GM18909 (cell line): ENCODE results near the gene LATS2.
A peak's percentile ranks its signal among the peaks of the same experiment; 100 is the strongest.

ENCODE experiments used
- ATAC-seq: cut with Tn5 transposase; IDR thresholded peaks from one replicate; pipeline ENCODE4 v1.9.1; 2021; ENCODE audit warnings: mild to moderate bottlenecking; ENCODE audit not compliant: unreplicated experiment, poor library complexity

Gene LATS2

DNA sequence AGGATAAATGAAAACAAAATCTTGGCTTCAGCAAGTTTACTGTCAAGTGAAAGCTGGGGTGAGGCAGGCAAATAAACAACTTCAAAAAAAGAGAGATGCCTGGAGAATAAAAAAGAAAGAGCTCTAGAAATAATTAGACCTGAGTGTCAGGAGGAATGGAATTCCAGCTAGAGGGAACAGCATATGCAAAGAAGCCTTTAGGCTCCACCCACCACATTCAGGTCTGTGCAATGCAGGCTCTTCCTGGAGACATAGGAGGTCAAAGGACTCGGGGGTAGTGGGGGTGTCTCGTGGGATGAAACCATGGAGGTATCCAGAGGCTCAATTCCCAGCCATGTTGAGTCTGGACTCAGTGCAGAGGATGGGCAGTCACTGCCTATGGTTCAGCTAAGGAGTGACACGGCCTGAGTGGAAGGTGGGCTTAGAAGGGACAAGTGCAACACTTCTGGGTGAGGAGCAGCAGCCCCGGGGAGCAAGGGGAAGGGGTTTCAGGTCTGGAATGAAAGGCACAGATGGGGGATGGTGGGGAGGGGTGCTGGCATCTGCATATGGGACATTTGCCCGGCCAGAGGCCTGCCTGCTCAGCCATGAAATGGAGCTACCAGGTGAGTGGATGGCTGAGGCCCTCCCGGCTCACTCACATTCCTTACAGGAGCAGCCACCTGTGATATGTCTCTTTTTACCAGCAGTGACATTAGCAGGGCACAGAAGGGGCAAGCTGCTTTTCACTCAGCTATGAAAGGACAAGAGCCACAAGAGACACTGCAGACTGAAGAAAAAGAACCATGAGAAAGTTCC lies 12.3 kb downstream of the LATS2 start:
- no peak for ATAC-seq

DNA sequence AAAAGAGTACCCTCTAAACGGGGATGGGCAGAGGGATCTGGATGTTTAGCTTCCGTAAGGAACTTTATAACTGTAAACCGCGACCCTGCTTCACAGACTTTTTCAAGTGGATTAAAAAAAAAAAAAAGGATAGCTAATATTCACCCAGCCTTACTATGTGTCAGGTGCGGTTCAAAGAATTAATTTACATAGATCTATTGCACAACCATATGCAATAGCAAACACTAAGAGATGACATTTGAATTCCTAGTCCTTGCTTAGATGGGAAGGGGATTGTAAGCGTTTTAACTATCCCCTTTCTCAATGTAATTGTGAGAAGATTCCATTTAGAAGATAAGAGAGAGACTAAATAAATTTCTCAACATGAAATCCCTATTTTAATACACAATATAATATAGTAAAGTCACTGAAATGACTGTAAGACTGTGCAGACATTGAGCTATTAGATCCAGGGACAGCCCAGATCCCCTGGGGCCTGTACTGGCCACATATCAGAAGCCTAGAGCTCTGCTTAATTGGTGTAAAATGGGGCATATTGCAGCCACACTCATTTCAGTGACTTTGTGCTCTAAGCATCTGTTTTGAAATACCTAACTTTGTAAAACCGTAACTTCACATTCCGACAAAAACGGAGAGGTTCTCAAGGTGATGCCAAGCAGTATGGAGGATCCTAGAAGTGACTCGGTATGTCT lies 13.6 kb downstream of the LATS2 start:
- ATAC-seq, result no peak

DNA sequence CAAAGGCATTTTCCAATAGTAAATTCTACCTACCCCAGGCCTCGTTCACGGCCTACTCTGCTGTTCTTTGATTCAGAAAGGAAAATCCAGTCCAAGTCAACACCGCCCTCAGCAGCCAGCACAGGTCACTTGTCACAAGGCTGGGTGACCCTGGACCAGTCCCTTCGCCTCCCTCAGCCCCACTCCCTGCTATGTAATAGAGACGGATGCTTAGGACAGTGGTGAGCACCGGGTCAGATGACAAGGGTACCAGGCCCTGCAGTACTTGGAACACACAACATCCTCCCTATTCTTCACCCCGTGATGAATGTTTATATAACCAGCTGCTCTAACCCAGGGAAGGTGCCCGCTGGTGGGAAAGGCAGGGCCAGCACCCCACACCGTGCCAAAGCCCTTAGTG lies 14.3 kb downstream of the LATS2 start:
- ATAC-seq, result no peak

DNA sequence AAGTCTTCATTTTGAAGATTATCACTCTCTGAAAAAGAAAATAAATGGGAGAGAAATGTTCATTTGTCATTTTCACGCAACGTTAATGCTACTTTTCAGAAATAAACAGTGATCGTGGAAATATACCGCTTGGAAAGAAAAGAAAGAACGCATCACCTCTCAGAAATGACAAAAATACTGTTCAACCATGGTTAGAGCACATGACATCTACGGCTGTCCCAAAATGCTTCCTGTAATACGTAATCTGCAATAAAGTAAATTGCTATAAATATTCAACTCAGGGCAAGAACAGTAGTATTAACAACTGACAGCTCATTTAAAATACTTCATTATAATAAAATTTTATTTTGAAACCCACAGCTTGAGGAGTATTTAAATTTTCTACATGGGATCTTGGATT lies 15.2 kb downstream of the LATS2 start:
- no peak for ATAC-seq

DNA sequence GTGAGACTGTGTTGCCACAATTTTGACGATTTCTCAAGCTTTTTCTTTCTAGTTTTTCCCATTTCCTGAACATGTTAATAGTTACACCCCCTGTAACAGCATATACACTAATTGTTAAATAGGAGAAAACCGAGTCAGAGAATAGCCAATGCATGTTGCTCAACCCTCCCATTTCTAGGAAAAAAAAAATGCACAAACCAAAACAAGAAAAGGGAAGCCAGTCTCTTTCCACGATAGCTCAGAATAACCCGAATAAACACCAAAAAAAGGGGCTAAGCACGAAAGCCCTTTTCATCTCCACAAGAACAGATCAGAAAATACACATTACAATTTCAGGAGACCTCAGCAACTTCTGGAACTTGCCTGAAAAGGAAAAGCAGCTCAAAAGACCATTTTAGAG lies 16.3 kb downstream of the LATS2 start:
- ATAC-seq, result no peak

DNA sequence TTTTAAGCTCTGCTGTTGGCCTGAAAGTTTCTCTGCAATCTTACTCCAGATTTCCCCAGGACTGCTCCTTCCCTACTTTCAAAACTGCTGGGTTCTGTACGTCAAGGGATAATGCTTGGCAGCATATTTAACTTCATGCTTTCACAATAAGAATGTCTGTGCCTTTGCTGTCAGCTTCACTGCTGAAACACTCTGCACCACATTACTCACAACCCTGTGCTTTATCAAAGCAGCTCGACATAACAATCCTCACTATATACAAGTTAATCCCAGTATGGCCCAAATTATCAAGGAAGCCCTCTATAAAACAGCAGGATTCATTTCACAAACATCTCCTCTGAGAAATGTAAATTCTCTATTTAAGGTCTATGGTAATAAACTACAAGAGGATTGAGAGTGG lies 17.5 kb downstream of the LATS2 start:
- no peak for ATAC-seq

DNA sequence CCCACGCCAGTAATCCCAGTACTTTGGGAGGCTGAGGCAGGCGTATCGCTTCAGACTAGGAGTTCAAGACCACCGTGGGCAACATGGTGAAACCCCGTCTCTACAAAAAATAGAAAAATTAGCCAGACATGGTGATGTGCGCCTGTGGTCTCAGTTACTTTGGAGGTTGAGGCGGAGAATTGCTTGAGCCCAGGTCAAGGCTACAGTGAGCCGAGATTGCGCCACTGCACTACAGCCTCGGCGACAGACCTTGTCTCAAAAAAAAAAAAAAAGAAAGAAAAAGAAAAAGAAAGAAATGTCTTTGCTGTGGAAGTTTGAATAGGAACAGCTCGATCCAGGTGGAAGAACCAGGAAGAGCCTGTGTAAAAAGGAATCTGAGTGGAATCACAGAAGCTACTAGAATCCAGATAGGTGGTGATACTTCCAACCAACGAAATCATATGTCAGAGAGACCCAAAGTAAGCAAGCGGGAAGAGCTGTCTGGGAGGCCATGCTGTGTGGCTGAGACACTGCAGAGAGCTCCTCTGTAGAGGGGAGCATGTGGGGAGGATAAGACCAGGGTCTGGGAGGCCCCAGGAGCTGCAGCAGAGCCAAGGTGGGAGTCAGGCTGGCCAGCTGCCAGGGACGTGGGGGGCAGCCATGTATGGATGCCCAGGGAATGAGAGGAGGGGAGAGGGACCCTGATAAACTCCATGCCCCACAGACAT lies 21.1 kb downstream of the LATS2 start:
- ATAC-seq, result no peak

DNA sequence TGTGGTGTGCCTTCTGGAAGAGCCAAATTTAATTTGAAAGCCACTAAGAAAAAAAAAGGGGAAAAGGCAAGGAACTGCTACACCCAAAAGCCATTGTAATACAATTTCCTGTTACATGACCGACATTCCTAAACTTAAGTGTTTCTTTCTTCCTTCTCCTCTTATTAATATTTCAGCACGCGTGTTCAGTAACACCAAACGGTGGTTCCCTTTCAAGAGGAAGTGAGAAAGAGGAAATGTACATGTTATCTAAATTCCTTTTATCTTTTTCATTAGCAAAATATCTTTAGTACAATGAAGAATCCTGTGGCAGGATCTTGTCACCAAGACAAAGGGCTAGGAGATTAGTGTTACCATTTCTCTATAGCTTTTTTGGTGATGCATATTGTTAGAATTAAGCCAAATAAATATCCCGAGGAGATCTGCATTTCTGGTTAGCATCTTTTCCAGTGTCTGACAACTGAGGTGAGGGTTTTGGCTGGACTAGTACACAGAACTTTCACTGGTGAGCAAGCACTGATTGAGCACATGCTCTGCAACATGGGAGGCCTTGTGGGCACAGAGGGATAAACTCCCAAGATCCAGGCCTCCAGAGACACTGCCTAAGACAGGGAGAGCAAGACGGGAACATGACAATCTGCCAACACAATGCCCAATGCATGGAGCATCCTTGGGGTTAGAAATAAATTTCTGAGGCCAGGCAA lies 22.1 kb downstream of the LATS2 start:
- no peak for ATAC-seq

DNA sequence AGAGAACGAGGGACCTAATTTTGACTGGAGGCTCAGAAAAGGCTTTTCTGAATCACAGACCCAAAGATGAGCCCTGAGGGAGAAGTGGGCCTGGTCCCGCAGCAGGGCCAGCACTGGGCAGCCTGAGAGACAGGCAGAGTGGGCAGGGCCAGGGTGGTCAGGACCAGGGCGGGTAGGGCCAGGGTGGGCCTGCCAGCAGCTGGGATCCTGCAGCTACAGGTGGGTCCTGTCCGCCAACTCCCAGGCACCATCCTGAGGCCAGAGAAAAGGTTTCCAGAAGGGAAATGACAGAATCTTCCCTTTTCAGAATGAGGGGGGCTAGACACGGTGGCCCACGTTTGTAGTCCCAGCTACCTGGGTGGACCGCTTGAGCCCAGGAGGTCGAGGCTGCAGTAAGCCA lies 23.7 kb downstream of the LATS2 start:
- ATAC-seq, result no peak

DNA sequence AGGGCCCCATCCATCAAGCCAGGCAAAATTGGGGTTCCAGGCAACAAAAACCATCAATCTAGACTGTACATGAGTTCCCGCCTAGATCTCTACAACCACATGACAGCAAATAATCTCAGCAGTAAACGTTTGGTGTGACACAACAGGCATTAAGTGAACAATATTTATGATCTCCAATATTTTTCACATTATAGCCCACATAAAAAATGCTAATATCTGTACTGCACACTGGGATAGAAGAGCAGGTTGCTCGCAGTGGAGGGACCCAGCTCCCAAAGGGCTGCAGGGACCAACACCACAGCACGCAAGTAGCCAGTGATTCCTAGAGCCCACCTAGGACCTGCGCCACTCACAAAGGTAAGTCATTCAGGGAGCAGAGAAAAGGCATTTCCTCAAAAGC lies 25.9 kb downstream of the LATS2 start:
- ATAC-seq, result no peak

DNA sequence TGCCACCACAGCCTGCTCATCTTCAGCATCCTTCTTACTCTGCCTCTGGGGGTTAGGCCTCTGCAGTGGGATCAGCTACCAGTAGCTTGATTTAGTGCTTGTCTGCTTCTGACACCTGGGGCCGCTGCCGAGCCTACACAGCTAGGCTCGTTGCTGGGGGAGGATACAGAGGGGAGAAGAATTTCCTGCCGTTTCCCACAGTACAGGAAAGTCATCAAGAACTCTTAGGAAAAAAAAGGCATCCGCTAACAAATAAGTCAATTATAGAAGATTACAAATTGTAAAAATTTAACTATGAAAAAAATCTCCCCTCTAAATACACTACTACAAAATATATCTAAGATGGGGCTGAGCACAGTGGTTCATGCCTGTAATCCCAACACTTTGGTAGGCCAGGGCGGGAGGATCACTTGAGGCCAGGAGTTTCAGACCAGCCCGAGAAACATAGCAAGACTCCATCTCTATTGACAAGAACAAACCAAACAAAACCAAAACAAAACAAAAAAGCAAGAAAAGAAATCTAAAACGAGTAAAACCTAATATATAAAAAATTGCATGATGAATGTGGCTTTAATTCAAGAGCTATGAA lies 26.7 kb downstream of the LATS2 start:
- ATAC-seq, result peak; percentile 60

DNA sequence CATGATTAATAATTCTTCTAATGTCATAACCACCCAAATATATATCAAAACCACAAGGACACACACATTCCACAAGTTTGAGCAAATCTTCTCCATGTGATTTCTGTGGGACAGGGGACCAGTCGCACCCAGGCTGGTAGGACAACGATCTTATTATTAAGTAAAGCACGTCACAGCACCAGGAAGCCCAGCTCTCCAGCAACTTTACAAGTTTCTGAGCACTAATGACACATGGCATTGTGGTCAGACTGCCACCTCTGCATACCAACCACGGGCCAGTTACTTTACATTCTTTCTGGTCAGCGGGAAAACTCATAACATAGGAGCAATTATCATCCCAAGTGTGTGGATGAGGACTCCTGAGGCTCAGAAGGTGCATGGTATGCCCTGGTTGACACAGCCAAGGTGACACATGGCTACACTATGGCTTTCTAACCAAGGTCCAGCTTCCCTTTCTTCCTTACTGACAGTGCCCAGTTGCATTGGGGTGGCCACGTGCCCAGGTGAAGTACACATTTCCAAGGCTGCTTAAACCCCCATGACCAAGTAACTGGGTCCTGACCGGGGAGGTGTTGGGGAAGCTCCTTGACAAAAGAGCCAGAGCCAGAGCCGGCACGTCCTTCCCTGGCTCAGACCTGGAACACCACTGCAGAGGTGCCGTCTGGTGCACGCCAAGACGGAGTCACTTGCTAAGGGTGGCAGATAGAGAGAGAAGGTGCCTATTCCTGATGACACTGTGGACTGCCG lies 27.4 kb downstream of the LATS2 start:
- no peak for ATAC-seq

DNA sequence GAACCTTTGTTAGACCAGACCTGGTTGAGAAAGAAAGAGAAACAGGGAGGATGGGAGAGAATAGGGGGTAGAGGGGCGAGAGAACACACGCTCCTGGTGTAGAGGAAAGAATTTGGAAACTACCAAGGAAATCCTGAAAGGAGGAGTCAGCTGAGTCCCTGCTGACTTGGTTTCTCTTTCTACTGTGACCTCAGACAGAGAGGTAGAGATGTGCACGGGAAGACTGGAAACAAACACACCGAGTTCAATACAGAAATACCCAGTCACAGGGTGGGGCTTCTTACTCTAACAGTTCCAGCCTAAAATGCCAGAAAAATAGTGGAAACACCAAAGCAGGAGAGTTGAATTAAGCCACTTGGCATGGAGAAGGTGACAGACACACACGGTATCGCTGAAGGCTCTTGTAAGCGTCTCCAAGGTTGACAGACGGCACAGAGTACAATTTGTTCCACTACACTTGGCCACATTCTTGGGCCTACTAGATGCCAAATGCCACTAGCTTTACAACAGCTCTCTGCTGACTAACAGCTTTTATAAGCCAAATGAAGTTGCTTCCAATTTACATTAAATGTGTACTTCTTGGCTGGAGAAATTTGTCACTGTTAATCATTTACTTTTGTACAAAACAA lies 28.1 kb downstream of the LATS2 start:
- ATAC-seq, result no peak

DNA sequence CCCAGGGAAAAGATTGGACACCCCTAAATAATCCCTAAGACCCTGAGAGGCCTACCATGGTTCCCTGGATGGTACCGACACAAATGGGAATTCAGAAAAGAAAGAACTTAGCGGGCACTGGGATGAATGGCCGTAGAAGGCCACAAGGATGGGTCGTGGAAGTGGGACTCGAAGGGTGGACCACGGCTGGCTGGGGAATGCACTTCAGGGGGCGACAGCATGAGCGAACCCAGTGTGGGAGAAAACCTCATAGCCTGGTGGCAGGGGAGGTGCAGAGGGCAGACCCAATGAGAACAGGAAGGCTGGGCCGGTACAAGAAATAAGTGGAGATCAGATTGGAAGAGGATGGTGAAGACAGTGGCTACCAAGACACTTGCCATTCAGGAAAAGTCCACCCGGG lies 28.7 kb downstream of the LATS2 start:
- no peak for ATAC-seq

DNA sequence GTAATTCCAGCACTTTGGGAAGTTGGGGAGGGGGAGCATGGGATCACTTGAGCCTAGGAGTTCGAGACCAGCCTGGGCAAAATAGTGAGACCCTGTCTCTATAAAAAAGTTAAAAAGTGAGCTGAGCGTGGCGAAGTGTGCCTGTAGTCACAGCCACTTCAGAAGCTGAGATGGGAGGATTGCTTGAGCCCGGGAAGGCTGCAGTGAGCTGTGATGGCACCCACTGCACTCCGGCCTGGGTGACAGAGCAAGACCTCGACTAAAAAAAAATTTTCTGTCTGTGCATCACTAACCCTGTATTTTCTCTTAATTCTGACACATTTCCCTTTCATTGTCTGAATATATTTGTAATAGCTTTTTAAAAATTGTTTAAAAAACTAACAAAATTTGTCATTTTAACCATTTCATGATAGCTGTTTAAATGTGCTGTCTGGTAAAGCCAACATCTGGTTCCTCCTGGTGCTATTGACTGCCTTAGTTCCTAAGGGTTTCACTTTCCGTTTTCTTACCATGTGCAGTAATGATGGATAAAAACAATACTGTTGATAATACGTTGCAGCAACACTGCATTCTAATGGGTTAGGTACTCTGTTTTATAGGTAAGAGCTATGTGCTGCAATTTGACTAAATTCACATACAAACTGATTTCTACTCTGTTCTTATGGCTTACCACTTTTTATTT lies 29.7 kb downstream of the LATS2 start:
- no peak for ATAC-seq

DNA sequence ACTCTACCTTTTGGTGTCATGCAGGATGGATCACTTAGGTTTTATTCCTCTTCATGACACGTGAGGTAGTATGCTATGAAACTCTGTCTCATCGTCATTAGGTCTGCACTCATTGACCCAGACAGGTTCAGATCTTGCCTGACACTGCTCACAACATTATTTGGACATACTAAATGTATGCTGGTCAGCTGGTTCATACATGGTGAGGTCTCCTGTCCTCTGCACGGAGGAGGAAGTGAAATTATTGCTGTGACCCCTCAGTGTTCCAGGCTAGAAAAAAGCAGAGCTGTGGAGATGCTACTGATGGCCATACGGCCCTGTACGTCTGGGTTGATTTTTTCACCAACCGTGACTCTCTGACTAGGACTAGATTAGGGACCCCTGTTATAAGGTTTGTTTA lies 35.8 kb downstream of the LATS2 start:
- no peak for ATAC-seq

DNA sequence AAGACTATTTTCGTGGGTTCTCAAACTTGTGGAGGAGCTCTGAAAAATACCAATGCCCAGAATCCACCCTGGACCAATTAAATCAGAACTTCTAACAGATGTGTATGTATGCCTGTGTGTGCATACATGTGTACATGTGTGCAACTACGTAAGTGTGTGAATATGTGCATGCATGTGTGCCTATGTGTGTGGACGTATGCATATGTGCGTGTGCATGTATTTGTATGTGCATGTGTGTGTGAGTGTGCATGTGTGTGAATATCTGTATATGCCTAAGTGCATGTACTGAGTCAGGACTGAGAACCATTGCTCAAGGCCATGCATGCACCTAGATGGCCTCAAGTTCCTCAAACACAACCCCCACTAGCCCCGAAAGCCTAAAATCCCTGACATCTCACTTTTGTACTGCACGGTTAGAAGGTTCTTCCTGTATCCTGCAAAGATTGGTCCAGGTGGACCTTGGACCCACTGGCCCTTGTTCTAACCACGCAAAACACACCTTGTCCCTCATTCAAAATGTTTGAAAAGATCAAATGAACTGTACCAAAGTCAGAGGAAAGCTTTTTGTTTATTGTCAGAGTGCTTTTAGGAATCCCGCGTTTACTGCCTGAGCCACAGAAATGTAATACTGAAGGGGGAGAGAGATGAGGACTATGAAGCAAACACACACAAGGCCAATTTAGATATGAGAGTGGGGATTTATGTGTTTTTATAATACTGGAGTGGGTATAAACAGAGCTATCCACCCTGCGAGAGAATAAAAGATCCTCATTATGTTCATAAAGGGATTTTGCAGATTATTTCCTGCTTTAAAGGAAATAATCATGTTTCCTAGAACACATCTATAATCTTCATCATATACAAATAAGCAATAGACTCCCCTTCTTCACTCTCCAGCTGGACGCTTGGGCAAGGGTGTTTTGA lies 39.1 kb downstream of the LATS2 start:
- ATAC-seq, result no peak

DNA sequence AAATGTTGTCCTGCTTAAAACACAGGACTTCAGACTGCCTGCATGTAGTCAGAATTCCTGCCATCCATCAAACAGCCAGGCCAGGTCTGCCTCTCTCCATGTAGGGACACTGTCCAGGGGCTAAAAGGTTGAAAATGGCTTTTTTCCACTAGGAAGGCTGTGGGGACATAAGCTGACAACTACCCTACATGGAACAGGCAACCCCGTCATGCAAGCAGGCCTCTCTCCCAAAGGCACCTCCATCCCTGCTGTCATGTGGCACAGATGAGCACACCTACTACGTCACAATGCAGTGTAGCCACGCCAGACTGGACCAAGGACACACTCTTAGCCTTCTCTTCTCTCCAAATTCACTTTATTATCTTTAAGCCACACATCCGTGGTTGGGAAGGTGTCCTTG lies 40.8 kb downstream of the LATS2 start:
- ATAC-seq, result no peak
